ENCODE results near the gene GTF3C1. TPM values are rescaled to one million over a fixed set of nuclear protein-coding genes. Genes with fewer than 3 reads are reported as not detected.
A peak's percentile ranks its signal among the peaks of the same experiment; 100 is the strongest.

GTF3C1 gene
- total RNA-seq, 6 donors from 2014 or later = 58.3 to 138 (median 73.3) TPM

DNA sequence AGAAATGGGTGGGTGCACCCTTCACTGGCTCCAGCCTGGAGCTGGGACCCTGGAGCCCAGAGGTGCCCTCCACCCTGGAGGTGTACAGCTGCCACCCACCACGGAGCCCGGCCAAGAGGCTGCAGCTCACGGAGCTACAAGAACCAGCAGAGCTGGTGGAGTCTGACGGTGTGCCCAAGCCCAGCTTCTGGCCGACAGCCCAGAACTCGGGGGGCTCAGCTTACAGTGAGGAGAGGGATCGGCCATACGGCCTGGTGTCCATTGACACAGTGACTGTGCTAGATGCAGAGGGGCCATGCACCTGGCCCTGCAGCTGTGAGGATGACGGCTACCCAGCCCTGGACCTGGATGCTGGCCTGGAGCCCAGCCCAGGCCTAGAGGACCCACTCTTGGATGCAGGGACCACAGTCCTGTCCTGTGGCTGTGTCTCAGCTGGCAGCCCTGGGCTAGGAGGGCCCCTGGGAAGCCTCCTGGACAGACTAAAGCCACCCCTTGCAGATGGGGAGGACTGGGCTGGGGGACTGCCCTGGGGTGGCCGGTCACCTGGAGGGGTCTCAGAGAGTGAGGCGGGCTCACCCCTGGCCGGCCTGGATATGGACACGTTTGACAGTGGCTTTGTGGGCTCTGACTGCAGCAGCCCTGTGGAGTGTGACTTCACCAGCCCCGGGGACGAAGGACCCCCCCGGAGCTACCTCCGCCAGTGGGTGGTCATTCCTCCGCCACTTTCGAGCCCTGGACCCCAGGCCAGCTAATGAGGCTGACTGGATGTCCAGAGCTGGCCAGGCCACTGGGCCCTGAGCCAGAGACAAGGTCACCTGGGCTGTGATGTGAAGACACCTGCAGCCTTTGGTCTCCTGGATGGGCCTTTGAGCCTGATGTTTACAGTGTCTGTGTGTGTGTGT lies 100.9 kb downstream of the GTF3C1 start:
- no peak overlapping the region for H3K27ac ChIP-seq
- TF ChIP-seq POLR2A (IDR thresholded peaks at IDR 0.05) = no peak
- no peak for TF ChIP-seq POLR2AphosphoS5 (IDR thresholded peaks at IDR 0.05)
- TF ChIP-seq EP300 (IDR thresholded peaks at IDR 0.05) = no peak
- TF ChIP-seq CTCF (IDR thresholded peaks at IDR 0.05) = no peak
- ATAC-seq (ENCODE audit: low FRiP score in 2 of 2) = no peak

DNA sequence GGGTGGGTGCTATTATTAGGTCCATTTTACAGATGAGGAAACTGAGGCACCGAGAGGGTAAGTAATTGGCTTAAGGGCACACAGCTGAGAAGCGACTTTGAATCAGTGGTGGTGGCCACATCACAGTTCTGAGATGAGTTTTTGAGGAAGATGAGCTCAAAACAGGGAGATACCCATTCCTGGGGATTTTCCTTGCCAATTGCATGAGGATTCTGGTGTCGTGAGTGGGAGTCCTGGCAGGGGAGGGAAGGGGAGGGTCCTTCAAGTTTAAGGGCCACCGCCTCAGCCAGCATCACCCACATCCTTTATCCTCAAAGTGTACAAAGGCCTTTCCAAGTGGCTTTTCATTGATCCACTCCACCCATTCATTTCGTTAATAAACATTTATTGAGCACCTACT lies 102.4 kb downstream of the GTF3C1 start:
- Histone ChIP-seq H3K27ac (no peak overlapping the region), H3K27me3 (no peaks in the 10 kb centered on the region), H3K9me3 (peaks cover 0 to 12% (median 9%) of the 10 kb centered on the region in 4 donors), H3K4me1 (peaks cover 10 to 16% (median 13%) of the 10 kb centered on the region in 4 donors), H3K36me3 (peaks cover 0 to 41% (median 17%) of the 10 kb centered on the region in 4 donors), H3K4me3 (no peak overlapping the region)
- TF ChIP-seq POLR2AphosphoS5 (IDR thresholded peaks at IDR 0.05) = no peak
- TF ChIP-seq POLR2A (IDR thresholded peaks at IDR 0.05) = no peak
- no peak for TF ChIP-seq CTCF (IDR thresholded peaks at IDR 0.05)
- no peak for TF ChIP-seq EP300 (IDR thresholded peaks at IDR 0.05)
- ATAC-seq (ENCODE audit: low FRiP score in 2 of 2) = no peak
- no peak for DNase-seq
- 93 to 95% methylated on average over 5 of the region's 5 CpGs for WGBS, 2 donors

More for the DNA sequence above, 100.9 kb downstream of the GTF3C1 start:
- Histone ChIP-seq H3K9me3 (peaks cover 0 to 12% (median 9%) of the 10 kb centered on the region in 4 donors), H3K4me1 (peaks cover 10 to 16% (median 13%) of the 10 kb centered on the region in 4 donors), H3K27me3 (no peaks in the 10 kb centered on the region), H3K4me3 (no peak overlapping the region), H3K36me3 (peaks cover 0 to 34% (median 17%) of the 10 kb centered on the region in 4 donors)
- whole genome bisulfite sequencing, 2 donors = 81 to 82% methylated on average over 7 to 19 of the region's 19 CpGs
- peak in 1 of 2 donors; percentile 72 for DNase-seq

- peaks cover 10 to 16% (median 13%) of the 10 kb centered on the region in 4 donors for H3K4me1 ChIP-seq
- WGBS, 2 donors = 66 to 100% methylated on average over 1 to 4 of the region's 4 CpGs
- DNase-seq (no peak), ATAC-seq (ENCODE audit: low FRiP score in 2 of 2) (peak in 1 of 2 donors; percentile 31)
- H3K36me3 ChIP-seq = peaks cover 0 to 41% (median 17%) of the 10 kb centered on the region in 4 donors
- H3K4me3 ChIP-seq = no peak overlapping the region
- TF ChIP-seq POLR2AphosphoS5 (IDR thresholded peaks at IDR 0.05) (peak in 1 of 2 donors; percentile 41), POLR2A (IDR thresholded peaks at IDR 0.05) (peak in 1 of 4 donors; percentile 28), EP300 (IDR thresholded peaks at IDR 0.05) (no peak)
- peaks cover 0 to 12% (median 9%) of the 10 kb centered on the region in 4 donors for H3K9me3 ChIP-seq
- H3K27me3 ChIP-seq = no peaks in the 10 kb centered on the region
- no peak overlapping the region for H3K27ac ChIP-seq
Observed at GRCh38 chr16:27446721-27447120, 103.0 kb downstream of the GTF3C1 start.

GRCh38 chr16:27445502-27446175 lies 104.1 kb downstream of the GTF3C1 start:
- Histone ChIP-seq H3K4me1 (peaks cover 7 to 14% (median 12%) of the 10 kb centered on the region in 4 donors), H3K36me3 (peaks cover 0 to 41% (median 17%) of the 10 kb centered on the region in 4 donors), H3K9me3 (peaks cover 0 to 12% (median 9%) of the 10 kb centered on the region in 4 donors), H3K27me3 (no peaks in the 10 kb centered on the region), H3K4me3 (no peak overlapping the region), H3K27ac (no peak overlapping the region)
- no peak for ATAC-seq (ENCODE audit: low FRiP score in 2 of 2)
- WGBS, 2 donors = 93% methylated on average over 9 to 12 of the region's 12 CpGs
- TF ChIP-seq POLR2AphosphoS5 (IDR thresholded peaks at IDR 0.05) (no peak), POLR2A (IDR thresholded peaks at IDR 0.05) (no peak), EP300 (IDR thresholded peaks at IDR 0.05) (no peak), CTCF (IDR thresholded peaks at IDR 0.05) (no peak)
- no peak for DNase-seq

DNA sequence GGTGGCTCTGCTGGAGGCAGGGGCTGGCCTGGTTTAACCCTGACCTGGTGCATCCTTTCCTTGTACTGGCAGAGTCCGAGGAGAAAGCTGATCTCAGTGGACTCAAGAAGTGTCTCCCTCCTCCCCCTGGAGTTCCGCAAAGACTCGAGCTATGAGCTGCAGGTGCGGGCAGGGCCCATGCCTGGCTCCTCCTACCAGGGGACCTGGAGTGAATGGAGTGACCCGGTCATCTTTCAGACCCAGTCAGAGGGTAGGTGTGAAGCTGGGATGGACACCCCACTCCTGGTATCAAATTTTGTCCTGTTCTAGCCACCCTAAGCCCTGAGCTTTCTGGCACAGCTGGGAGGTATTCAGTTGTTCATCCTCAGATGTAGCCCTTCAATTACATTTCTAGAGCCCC lies 105.2 kb downstream of the GTF3C1 start:
- Histone ChIP-seq H3K4me1 (peaks cover 0 to 3% (median 2%) of the 10 kb centered on the region in 4 donors), H3K36me3 (peaks cover 0 to 41% (median 17%) of the 10 kb centered on the region in 4 donors), H3K27ac (no peak overlapping the region), H3K27me3 (no peaks in the 10 kb centered on the region), H3K4me3 (no peak overlapping the region), H3K9me3 (peaks cover 0 to 12% (median 9%) of the 10 kb centered on the region in 4 donors)
- WGBS, 2 donors = 89 to 100% methylated on average over 4 to 5 of the region's 5 CpGs
- TF ChIP-seq POLR2A (IDR thresholded peaks at IDR 0.05) (no peak), POLR2AphosphoS5 (IDR thresholded peaks at IDR 0.05) (no peak), CTCF (IDR thresholded peaks at IDR 0.05) (no peak), EP300 (IDR thresholded peaks at IDR 0.05) (no peak)
- ATAC-seq (ENCODE audit: low FRiP score in 2 of 2) (no peak), DNase-seq (no peak)
